OCI-LY7 (cell line): ENCODE data around the gene HDAC4.

ENCODE experiments used
- EZH2phosphoT487 ChIP-seq: fragments of 200-600 bp; sonication (generic); IDR thresholded peaks from 2 replicates; pipeline ENCODE4 v1.6.1; 2018; ENCODE audit warnings: low read depth, borderline replicate concordance, mild to moderate bottlenecking, mixed run types, antibody characterized with exemption, low read length, moderate library complexity, mixed read lengths
- TF ChIP-seq, protein P1 (sequence below): fragments of 200-600 bp; sonication (generic); conservative IDR thresholded peaks from 2 replicates; pipeline ENCODE4 v1.5.1; 2014; ENCODE audit warnings: mild to moderate bottlenecking, antibody characterized with exemption, low read length, moderate library complexity, mixed read lengths

DNA sequence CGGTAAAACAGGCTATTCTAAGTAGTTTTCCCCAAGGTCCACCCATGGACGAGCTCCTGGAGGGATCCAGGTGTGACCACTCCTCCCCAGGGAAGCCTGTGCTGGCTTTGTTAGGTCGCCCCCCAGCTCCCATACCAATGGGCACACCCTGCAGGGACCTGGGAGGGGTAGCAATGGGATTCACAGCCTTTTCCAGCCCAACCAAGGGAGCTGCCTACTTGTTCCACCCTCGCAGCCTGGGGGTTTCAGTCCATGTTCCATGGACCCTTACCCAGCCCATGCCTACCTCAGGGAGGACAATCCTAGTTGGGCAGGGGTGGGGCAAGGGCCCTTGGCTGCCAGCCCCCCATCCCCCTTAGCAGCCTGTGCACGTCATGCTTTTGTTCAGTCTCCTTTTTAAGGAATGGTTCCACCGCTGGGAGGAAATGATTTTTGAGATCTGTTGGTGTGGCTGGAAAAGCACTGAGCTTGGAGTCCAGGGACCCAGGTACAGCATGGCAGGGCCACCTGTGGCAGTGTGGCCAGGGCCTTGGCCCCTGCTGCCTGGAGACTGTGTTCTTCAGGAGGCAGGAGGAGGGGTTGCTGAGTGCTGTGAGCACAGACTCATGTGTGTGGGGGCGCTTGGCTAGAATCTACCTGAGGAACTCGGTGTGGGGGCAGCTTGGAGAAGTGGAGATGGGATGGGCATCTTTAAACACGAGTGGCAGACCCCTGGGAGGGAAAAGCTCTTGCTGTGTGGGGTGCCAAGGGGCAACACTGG, 386.2 kb downstream of the HDAC4 start:
- TF ChIP-seq, protein P1, sequence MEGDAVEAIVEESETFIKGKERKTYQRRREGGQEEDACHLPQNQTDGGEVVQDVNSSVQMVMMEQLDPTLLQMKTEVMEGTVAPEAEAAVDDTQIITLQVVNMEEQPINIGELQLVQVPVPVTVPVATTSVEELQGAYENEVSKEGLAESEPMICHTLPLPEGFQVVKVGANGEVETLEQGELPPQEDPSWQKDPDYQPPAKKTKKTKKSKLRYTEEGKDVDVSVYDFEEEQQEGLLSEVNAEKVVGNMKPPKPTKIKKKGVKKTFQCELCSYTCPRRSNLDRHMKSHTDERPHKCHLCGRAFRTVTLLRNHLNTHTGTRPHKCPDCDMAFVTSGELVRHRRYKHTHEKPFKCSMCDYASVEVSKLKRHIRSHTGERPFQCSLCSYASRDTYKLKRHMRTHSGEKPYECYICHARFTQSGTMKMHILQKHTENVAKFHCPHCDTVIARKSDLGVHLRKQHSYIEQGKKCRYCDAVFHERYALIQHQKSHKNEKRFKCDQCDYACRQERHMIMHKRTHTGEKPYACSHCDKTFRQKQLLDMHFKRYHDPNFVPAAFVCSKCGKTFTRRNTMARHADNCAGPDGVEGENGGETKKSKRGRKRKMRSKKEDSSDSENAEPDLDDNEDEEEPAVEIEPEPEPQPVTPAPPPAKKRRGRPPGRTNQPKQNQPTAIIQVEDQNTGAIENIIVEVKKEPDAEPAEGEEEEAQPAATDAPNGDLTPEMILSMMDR, result no peak
- no peak for TF ChIP-seq EZH2phosphoT487
